ENCODE data around the gene TLR1.

Gene TLR1, protein sequence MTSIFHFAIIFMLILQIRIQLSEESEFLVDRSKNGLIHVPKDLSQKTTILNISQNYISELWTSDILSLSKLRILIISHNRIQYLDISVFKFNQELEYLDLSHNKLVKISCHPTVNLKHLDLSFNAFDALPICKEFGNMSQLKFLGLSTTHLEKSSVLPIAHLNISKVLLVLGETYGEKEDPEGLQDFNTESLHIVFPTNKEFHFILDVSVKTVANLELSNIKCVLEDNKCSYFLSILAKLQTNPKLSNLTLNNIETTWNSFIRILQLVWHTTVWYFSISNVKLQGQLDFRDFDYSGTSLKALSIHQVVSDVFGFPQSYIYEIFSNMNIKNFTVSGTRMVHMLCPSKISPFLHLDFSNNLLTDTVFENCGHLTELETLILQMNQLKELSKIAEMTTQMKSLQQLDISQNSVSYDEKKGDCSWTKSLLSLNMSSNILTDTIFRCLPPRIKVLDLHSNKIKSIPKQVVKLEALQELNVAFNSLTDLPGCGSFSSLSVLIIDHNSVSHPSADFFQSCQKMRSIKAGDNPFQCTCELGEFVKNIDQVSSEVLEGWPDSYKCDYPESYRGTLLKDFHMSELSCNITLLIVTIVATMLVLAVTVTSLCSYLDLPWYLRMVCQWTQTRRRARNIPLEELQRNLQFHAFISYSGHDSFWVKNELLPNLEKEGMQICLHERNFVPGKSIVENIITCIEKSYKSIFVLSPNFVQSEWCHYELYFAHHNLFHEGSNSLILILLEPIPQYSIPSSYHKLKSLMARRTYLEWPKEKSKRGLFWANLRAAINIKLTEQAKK

DNA sequence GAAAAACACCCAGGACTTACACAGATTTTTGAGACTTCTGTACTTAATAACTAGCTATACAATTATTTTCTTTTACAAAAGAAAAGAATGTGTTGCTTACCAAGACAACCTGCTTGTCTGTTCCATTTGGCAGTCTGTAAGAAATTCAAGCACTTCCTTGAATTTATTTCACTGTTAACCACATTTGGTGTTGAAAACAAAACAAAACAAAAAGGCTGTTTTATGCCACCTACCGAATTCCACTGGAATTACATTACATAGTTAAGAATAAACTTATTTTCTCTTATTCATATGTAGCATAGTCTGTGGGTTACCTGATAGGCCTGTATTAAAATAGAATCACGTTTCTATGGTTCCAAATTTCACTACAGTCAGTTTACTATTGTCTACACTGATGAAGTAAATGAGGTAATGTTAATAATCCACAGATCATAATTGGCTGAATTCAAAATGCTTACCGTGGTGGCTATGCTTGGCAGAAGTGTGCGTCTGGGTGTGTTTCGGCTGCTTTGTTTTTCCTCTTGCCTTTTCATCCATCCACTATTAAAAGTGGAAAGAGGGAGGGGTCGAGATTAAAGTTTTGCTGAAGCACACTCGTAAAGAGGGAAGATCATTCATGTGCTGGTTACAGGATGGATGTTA, at the start of gene TLR1:
Gene TLR1, minus strand, starts transcription at position 138 of the 642 bp plus-strand sequence. CDS start 5,960 bp downstream, outside the sequence.
- TF ChIP-seq RAD21 (IDR thresholded peaks at IDR 0.05; ENCODE audit: low read depth) (peak; percentile 37), TAF1 (IDR thresholded peaks at IDR 0.05; ENCODE audit: low read depth) (no peak)

- no peak for TF ChIP-seq ZBTB7A (IDR thresholded peaks at IDR 0.05; ENCODE audit: low read depth)
- no peak for TF ChIP-seq YY1 (IDR thresholded peaks at IDR 0.05; ENCODE audit: low read depth)
- TF ChIP-seq TAF1 (IDR thresholded peaks at IDR 0.05; ENCODE audit: low read depth) = no peak
- no peak for TF ChIP-seq USF1 (IDR thresholded peaks at IDR 0.05)
- no peak for TF ChIP-seq MAX (IDR thresholded peaks at IDR 0.05)
- no peak for TF ChIP-seq TCF12 (IDR thresholded peaks at IDR 0.05; ENCODE audit: low read depth)
- TF ChIP-seq NFIC (IDR thresholded peaks at IDR 0.05) = no peak
- TF ChIP-seq RAD21 (IDR thresholded peaks at IDR 0.05; ENCODE audit: low read depth) = no peak
- TF ChIP-seq CREB1 (IDR thresholded peaks at IDR 0.05; ENCODE audit: low read depth) = no peak
- TF ChIP-seq, protein P1, sequence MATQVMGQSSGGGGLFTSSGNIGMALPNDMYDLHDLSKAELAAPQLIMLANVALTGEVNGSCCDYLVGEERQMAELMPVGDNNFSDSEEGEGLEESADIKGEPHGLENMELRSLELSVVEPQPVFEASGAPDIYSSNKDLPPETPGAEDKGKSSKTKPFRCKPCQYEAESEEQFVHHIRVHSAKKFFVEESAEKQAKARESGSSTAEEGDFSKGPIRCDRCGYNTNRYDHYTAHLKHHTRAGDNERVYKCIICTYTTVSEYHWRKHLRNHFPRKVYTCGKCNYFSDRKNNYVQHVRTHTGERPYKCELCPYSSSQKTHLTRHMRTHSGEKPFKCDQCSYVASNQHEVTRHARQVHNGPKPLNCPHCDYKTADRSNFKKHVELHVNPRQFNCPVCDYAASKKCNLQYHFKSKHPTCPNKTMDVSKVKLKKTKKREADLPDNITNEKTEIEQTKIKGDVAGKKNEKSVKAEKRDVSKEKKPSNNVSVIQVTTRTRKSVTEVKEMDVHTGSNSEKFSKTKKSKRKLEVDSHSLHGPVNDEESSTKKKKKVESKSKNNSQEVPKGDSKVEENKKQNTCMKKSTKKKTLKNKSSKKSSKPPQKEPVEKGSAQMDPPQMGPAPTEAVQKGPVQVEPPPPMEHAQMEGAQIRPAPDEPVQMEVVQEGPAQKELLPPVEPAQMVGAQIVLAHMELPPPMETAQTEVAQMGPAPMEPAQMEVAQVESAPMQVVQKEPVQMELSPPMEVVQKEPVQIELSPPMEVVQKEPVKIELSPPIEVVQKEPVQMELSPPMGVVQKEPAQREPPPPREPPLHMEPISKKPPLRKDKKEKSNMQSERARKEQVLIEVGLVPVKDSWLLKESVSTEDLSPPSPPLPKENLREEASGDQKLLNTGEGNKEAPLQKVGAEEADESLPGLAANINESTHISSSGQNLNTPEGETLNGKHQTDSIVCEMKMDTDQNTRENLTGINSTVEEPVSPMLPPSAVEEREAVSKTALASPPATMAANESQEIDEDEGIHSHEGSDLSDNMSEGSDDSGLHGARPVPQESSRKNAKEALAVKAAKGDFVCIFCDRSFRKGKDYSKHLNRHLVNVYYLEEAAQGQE (IDR thresholded peaks at IDR 0.05; ENCODE audit: low read depth) = no peak
Observed at GRCh38 chr4:38846015-38846414, 41.4 kb upstream of the TLR1 start.

DNA sequence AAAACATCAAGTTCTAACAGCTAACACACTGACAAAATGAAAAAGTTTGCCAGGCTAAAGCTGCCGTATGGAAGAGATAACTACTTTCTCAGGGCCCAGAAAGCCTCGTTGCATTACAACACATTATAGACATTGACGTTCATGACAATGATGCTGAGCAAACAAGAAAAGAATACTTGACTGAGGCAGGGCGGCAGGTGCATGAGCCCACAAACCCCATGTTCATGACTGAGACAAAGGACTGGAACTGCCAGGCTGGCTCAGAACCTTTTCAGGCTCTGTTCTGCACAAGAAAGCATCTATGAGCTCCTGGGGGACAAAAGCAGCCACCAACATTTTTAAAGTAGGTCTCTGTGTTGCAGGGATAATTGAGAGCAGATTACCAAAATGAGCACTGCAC, 38.4 kb upstream of the TLR1 start:
- TF ChIP-seq TEAD4 (IDR thresholded peaks at IDR 0.05) (no peak), EP300 (IDR thresholded peaks at IDR 0.05; ENCODE audit: borderline replicate concordance) (no peak), RAD21 (IDR thresholded peaks at IDR 0.05; ENCODE audit: low read depth) (no peak), TCF12 (IDR thresholded peaks at IDR 0.05; ENCODE audit: low read depth) (no peak), TAF1 (IDR thresholded peaks at IDR 0.05; ENCODE audit: low read depth) (no peak), CREB1 (IDR thresholded peaks at IDR 0.05; ENCODE audit: low read depth) (no peak)

DNA sequence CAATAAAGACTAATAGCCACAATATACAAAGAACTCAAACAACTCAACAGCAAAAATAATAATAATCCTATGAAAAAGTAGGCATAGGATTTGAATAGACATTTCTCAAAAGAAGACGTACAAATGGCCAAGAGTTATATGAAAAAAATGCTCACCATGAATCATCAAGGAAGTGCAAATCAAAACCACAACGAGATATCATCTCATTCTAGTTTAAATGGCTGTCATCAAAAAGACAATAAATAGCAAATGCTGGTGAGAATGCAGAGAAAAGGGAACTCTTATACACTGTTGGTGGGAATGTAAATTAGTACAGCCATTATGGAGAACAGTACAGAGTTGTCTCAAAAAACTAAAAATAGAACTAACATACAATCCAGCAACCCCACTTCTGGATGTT, 33.3 kb upstream of the TLR1 start:
- TF ChIP-seq USF1 (IDR thresholded peaks at IDR 0.05) (no peak), EGR1 (IDR thresholded peaks at IDR 0.05) (no peak), RAD21 (IDR thresholded peaks at IDR 0.05; ENCODE audit: low read depth) (no peak), TEAD4 (IDR thresholded peaks at IDR 0.05) (no peak), NFIC (IDR thresholded peaks at IDR 0.05) (no peak), TCF12 (IDR thresholded peaks at IDR 0.05; ENCODE audit: low read depth) (no peak), ZBTB7A (IDR thresholded peaks at IDR 0.05; ENCODE audit: low read depth) (no peak), CREB1 (IDR thresholded peaks at IDR 0.05; ENCODE audit: low read depth) (no peak), YY1 (IDR thresholded peaks at IDR 0.05; ENCODE audit: low read depth) (no peak), FOXM1 (IDR thresholded peaks at IDR 0.05; ENCODE audit: borderline replicate concordance, low read depth) (no peak), CEBPB (IDR thresholded peaks at IDR 0.05) (no peak), TAF1 (IDR thresholded peaks at IDR 0.05; ENCODE audit: low read depth) (no peak)

DNA sequence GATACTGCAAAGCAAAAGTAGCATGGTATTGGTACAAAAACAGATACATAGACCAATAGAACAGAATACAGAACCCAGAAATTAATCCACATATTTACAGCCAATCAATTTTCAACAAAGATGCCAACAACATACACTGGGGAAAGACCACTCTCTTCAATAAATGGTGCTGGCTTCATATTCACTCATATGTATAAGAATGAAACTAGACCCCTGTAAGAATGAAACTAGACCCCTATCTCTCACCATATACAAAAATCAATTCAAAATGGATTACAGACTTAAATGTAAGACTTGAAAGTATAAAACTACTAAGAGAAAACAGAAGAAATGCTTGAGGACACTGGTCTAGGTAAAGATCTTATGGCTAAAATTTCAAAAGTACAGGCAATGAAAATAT, 32.7 kb upstream of the TLR1 start:
- TF ChIP-seq TCF12 (IDR thresholded peaks at IDR 0.05; ENCODE audit: low read depth) (no peak), TAF1 (IDR thresholded peaks at IDR 0.05; ENCODE audit: low read depth) (no peak), CEBPB (IDR thresholded peaks at IDR 0.05) (no peak), NFIC (IDR thresholded peaks at IDR 0.05) (no peak), TEAD4 (IDR thresholded peaks at IDR 0.05) (no peak), MAX (IDR thresholded peaks at IDR 0.05) (no peak), ZBTB7A (IDR thresholded peaks at IDR 0.05; ENCODE audit: low read depth) (no peak), USF1 (IDR thresholded peaks at IDR 0.05) (no peak), RAD21 (IDR thresholded peaks at IDR 0.05; ENCODE audit: low read depth) (no peak), EGR1 (IDR thresholded peaks at IDR 0.05) (no peak), YY1 (IDR thresholded peaks at IDR 0.05; ENCODE audit: low read depth) (no peak), FOXM1 (IDR thresholded peaks at IDR 0.05; ENCODE audit: borderline replicate concordance, low read depth) (no peak), EP300 (IDR thresholded peaks at IDR 0.05; ENCODE audit: borderline replicate concordance) (no peak), CREB1 (IDR thresholded peaks at IDR 0.05; ENCODE audit: low read depth) (no peak)
- TF ChIP-seq, protein P1 (IDR thresholded peaks at IDR 0.05; ENCODE audit: low read depth) = no peak
